Measurements from ENCODE around the gene NRG2.

NRG2 gene

DNA sequence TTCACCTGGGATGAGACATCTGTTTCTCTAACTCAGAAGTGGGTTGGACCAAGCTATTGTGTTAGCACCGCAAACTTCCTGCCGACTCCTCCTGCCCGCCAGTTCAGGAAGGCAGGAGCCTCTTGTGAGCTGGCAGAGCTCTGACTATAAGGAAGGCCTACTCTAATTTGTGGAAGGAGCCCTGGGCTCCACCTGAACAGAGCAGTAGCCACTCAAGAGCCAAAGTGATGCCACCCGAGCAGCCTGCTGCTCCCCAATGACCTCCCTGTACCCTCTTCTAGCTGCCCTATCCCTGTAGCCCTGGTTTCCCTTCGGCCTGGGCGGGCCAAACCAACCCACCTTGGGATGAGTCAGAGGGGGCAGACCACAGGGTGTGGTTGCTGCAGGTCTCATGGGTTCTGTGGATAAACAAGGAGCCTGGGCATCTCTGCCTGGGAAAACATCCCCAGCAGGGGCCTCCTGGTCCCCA, 165.9 kb downstream of the NRG2 start:
- H3K9me3 ChIP-seq (ENCODE audit: control insufficient read depth, low read length), result no peaks in the 10 kb centered on the region
- no peaks in the 10 kb centered on the region for H3K36me3 ChIP-seq (ENCODE audit: control insufficient read depth, insufficient read depth, low read length)
- H3K4me1 ChIP-seq (ENCODE audit: control insufficient read depth, insufficient read depth, low read length), result no peaks in the 10 kb centered on the region
- H3K27me3 ChIP-seq (ENCODE audit: control insufficient read depth, insufficient read depth, low read length), result peaks cover 4% of the 10 kb centered on the region
- H3K9ac ChIP-seq (ENCODE audit: low read length), result no peak overlapping the region
- no peak overlapping the region for H3K4me3 ChIP-seq (ENCODE audit: low read length)

DNA sequence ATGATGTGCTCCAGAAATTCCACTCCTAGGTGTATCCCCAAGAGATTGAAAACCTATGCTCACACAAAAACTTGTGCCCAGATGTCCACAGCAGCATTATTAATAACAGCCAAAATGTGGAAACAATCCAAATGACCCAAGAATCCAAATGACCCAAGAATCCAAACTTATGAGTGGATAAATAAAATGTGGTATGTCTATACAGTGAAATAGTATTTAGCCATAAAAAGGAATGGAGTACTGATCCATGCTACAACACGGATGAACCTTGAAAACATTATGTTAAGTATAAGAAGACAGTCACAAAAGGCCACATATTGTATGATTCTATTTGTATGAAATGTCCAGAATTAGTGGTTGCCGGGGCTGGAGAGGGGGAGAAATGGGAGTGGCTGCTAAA, 167.1 kb downstream of the NRG2 start:
- no peaks in the 10 kb centered on the region for H3K9me3 ChIP-seq (ENCODE audit: control insufficient read depth, low read length)
- no peak overlapping the region for H3K9ac ChIP-seq (ENCODE audit: low read length)
- H3K4me1 ChIP-seq (ENCODE audit: control insufficient read depth, insufficient read depth, low read length), result no peaks in the 10 kb centered on the region
- no peak overlapping the region for H3K4me3 ChIP-seq (ENCODE audit: low read length)
- H3K27me3 ChIP-seq (ENCODE audit: control insufficient read depth, insufficient read depth, low read length), result peaks cover 4% of the 10 kb centered on the region
- H3K36me3 ChIP-seq (ENCODE audit: control insufficient read depth, insufficient read depth, low read length), result no peaks in the 10 kb centered on the region

DNA sequence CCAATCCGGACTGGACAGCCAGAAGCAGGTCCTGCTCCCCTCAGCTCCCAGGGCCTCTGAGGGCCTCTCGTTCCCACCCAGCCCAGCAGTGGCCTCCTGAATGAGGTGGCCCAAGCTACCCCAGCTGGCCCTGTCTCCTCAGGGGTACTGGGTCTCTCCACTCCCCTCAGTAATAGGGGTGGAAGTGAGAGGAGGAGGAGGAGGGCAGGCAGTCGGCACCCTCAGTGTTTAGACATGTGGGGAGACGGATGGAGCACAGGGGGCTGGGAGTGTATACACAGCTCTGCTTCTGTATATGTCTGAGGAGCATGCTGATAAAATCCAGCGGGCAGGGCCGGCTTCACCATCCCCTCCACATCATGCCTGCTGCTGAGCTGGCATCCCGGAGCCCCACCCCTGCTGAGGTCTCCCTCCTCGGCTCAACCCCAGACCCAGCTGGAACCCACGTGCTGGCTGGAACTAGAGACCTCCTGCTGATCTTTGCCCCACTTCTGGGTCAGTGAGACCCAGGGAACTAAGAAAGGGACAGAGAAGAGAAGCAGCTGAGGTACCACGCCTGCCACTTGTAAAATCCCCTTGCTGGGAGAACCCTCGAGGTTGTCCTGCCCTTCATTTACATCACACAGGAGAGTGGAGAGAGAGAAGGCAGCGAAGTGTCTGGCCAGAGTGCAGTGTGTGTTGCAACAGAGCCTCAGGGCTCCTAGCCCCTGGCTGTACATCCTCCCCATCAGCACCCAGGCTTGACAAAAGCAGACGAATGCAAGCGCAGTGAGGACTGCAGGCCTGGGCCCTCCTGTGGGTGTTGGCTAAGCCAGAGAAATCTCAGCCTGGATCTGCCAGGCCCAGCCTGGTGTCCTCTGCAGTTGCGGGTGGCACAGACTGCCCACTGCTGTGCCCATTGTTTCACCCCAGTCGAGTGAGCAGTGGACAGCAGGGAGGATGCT, 170.0 kb downstream of the NRG2 start:
- Histone ChIP-seq H3K4me3 (ENCODE audit: low read length) (no peak overlapping the region), H3K9me3 (ENCODE audit: control insufficient read depth, low read length) (no peaks in the 10 kb centered on the region), H3K27me3 (ENCODE audit: control insufficient read depth, insufficient read depth, low read length) (peaks cover 4% of the 10 kb centered on the region), H3K36me3 (ENCODE audit: control insufficient read depth, insufficient read depth, low read length) (no peaks in the 10 kb centered on the region), H3K4me1 (ENCODE audit: control insufficient read depth, insufficient read depth, low read length) (peaks cover 11% of the 10 kb centered on the region), H3K9ac (ENCODE audit: low read length) (no peak overlapping the region)

DNA sequence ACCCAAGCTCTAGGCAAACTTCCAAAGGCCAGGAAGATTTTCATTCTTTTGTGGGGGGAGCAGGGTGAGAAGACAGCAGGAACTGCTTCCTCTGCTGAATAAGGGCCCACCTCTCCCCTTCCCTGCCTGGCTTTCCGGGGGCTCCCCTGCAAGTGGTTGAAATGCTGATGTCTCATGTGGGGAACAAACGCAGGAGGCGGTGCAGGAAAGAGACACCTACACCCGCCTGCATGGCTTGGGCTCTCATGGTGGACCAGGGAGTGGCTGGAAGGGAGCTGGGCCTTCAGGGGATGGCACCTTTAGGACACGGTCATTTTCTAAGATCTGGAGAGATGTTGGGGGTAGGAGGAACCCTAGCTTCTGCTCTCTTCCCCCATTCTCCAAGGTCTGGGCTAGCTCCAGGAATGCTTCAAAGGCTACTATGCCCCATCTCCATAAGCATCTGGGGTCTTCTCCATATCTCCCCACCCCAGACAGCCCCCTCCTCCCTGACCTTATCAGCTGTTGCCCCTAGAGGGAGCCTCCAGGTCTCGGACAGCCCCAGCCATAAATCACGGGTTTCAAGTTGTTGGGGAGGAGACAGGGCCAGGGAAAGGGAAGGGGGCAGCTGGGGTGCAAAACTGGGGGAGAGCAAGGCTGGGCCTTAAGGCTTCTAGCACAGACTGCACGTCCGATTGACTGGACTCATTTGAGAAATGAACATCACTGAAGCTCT, 170.9 kb downstream of the NRG2 start:
- H3K36me3 ChIP-seq (ENCODE audit: control insufficient read depth, insufficient read depth, low read length), result no peaks in the 10 kb centered on the region
- no peak overlapping the region for H3K4me3 ChIP-seq (ENCODE audit: low read length)
- peaks cover 11% of the 10 kb centered on the region for H3K4me1 ChIP-seq (ENCODE audit: control insufficient read depth, insufficient read depth, low read length)
- H3K9me3 ChIP-seq (ENCODE audit: control insufficient read depth, low read length), result no peaks in the 10 kb centered on the region
- H3K9ac ChIP-seq (ENCODE audit: low read length), result no peak overlapping the region
- peaks cover 4% of the 10 kb centered on the region for H3K27me3 ChIP-seq (ENCODE audit: control insufficient read depth, insufficient read depth, low read length)

DNA sequence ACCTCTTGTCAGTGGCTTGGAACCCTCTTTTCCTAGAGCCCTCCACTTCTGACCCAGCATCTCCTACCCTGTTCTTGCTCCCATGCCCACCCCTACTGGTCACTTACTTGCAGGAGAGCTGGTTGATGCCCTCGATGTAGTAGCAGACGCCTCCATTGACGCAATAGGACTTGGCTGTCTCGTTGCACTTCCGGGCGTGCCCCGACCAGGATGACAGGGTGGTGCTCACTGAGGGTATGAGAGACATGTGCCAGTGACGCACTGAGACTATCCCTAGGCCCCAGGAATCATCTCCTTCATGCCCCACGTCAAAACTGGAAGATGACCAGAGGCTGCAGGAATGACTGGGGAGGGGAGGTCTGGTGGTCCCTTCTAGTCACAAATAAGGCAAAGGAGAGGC, 171.5 kb downstream of the NRG2 start:
- Histone ChIP-seq H3K27me3 (ENCODE audit: control insufficient read depth, insufficient read depth, low read length) (peaks cover 4% of the 10 kb centered on the region), H3K36me3 (ENCODE audit: control insufficient read depth, insufficient read depth, low read length) (no peaks in the 10 kb centered on the region), H3K9me3 (ENCODE audit: control insufficient read depth, low read length) (no peaks in the 10 kb centered on the region), H3K4me1 (ENCODE audit: control insufficient read depth, insufficient read depth, low read length) (peaks cover 11% of the 10 kb centered on the region), H3K4me3 (ENCODE audit: low read length) (no peak overlapping the region), H3K9ac (ENCODE audit: low read length) (no peak overlapping the region)

DNA sequence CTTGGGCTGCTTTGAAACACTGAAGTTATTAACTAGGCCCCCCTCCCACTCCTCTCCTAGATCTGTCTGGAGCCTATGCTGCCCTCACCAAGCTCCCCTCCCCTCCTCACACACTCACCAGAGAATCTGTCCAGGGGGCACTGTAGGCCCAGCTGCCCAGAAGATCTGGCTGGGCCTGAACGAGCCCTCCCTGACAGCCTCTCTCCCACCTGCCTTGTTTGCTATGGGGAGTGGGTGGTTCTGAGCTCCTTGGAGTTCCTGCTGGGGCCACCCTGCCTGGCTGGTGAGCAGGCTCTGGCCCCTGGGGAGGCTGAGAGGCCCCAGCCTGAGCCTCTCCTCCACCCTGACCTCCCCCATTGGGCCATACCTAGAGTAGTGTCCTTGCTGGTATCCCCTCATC, 172.4 kb downstream of the NRG2 start:
- no peaks in the 10 kb centered on the region for H3K36me3 ChIP-seq (ENCODE audit: control insufficient read depth, insufficient read depth, low read length)
- H3K9me3 ChIP-seq (ENCODE audit: control insufficient read depth, low read length), result no peaks in the 10 kb centered on the region
- no peak overlapping the region for H3K9ac ChIP-seq (ENCODE audit: low read length)
- H3K4me1 ChIP-seq (ENCODE audit: control insufficient read depth, insufficient read depth, low read length), result peaks cover 11% of the 10 kb centered on the region
- peaks cover 4% of the 10 kb centered on the region for H3K27me3 ChIP-seq (ENCODE audit: control insufficient read depth, insufficient read depth, low read length)
- no peak overlapping the region for H3K4me3 ChIP-seq (ENCODE audit: low read length)

DNA sequence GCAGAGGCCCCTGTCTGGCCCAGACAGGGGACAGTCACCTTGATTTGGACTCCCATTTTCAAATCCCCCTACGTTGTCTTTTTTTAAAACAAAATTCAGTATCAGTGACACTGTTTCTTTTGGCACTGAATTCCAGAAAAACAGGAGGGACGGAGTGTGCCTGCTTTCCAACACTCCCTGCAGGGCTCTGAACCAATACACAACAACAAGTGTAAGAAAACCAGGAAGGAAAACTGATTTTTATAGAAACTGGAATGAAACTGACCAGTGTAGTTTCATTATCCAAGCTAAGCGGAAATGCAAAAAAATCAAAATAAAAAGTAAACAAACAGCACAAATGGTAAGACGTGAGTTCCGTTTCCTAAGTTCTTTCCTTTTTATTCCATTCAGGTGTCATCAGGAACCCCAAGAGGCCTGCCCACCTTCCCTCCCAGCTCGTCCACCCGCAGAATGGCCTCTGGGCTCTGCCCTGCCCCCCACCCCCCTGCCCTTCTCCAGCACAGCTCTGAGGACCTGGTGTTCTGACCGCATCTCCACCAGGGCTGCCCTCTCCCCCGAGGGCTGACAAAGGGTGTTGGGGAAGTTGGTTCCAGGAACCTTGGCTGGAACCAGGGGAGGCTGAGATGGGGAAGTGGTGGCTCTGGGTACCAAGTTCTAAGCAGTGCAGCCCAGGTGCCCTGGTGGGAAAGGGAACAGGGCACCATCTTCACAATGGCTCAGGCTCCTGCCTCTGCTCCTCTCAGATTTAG, 173.9 kb downstream of the NRG2 start:
- H3K4me3 ChIP-seq (ENCODE audit: low read length), result no peak overlapping the region
- peaks cover 4% of the 10 kb centered on the region for H3K27me3 ChIP-seq (ENCODE audit: control insufficient read depth, insufficient read depth, low read length)
- no peaks in the 10 kb centered on the region for H3K9me3 ChIP-seq (ENCODE audit: control insufficient read depth, low read length)
- peaks cover 11% of the 10 kb centered on the region for H3K4me1 ChIP-seq (ENCODE audit: control insufficient read depth, insufficient read depth, low read length)
- no peaks in the 10 kb centered on the region for H3K36me3 ChIP-seq (ENCODE audit: control insufficient read depth, insufficient read depth, low read length)
- H3K9ac ChIP-seq (ENCODE audit: low read length), result no peak overlapping the region

DNA sequence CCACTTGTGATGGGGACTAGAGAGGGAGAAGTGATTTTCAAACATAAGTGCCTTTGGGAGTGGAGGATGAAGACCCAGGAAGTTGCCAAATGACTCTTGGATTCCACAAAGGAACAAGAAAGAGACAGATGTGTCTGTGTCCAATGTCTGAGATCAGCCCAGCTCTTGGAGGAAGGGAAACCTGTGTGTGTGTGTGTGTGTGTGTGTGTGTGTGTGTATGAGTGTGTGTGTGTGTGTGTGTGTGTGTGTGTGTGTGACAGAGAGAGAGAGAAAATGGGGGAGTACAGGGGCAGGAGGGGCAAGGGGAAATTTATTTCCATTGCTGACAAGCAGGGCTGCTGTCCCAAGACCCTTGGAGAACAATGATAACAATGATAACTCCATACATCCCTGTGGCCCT, 175.5 kb downstream of the NRG2 start:
- H3K4me1 ChIP-seq (ENCODE audit: control insufficient read depth, insufficient read depth, low read length), result peaks cover 11% of the 10 kb centered on the region
- H3K9me3 ChIP-seq (ENCODE audit: control insufficient read depth, low read length), result no peaks in the 10 kb centered on the region
- no peak overlapping the region for H3K9ac ChIP-seq (ENCODE audit: low read length)
- peaks cover 5% of the 10 kb centered on the region for H3K27me3 ChIP-seq (ENCODE audit: control insufficient read depth, insufficient read depth, low read length)
- H3K36me3 ChIP-seq (ENCODE audit: control insufficient read depth, insufficient read depth, low read length), result no peaks in the 10 kb centered on the region
- no peak overlapping the region for H3K4me3 ChIP-seq (ENCODE audit: low read length)

DNA sequence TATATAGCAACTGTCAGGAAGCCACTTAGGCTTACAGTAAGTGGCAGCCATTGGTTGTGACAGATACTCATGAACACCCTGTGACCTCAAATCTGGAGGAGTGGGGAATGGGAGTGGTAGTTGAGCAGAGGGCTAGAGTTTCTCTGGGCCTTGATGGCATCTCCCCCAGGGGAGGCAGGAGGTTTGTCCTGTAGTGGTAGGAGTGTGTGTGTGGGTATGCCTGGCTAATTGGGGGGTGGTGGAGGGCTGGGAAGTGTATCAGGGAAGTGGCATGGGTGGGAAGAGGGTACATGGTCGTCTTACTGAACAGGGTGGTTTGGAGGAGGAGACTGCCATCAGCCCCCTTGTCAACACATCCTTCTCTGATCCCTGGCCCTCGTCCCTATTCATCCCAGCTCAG, 176.0 kb downstream of the NRG2 start:
- Histone ChIP-seq H3K36me3 (ENCODE audit: control insufficient read depth, insufficient read depth, low read length) (no peaks in the 10 kb centered on the region), H3K9me3 (ENCODE audit: control insufficient read depth, low read length) (no peaks in the 10 kb centered on the region), H3K9ac (ENCODE audit: low read length) (no peak overlapping the region), H3K27me3 (ENCODE audit: control insufficient read depth, insufficient read depth, low read length) (peaks cover 5% of the 10 kb centered on the region), H3K4me3 (ENCODE audit: low read length) (no peak overlapping the region), H3K4me1 (ENCODE audit: control insufficient read depth, insufficient read depth, low read length) (peaks cover 11% of the 10 kb centered on the region)

DNA sequence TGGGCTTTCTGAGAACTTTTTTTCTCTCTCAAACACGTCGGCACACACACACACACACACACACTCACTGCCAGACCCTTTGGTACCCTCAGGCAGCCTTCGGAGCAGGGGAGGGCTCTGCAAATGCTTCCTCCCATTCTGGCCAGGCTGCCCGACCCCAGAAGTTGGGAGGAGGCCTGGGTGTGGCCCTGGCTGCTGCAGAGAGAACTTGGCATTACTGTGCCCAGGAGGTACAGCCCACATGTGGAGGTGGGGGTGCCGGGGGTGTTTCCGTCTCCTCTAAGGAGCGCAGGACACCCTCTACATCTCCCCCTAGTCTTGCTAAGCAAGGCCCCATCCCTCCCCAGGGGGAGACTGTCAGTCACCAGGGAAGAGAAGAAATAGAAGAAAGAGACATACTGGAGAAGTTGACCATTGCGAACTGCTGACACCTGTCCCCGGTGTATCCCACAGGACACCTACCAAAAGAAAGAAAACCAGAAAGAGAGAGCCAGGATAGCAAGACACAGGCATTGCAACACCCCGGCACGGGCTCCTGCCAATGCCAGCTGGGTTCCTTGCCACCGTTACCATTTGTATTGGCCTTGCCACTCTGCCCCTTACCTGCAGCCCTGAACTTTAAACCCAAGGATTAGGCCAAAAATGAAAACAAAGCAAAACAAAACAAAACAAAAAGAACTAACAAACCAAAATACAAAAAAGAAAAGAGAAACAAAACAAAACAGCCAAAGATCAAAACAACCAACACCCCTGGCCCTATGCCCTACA, 178.2 kb downstream of the NRG2 start:
- Histone ChIP-seq H3K4me3 (ENCODE audit: low read length) (no peak overlapping the region), H3K9ac (ENCODE audit: low read length) (no peak overlapping the region), H3K9me3 (ENCODE audit: control insufficient read depth, low read length) (no peaks in the 10 kb centered on the region), H3K4me1 (ENCODE audit: control insufficient read depth, insufficient read depth, low read length) (peaks cover 11% of the 10 kb centered on the region), H3K36me3 (ENCODE audit: control insufficient read depth, insufficient read depth, low read length) (no peaks in the 10 kb centered on the region), H3K27me3 (ENCODE audit: control insufficient read depth, insufficient read depth, low read length) (peaks cover 5% of the 10 kb centered on the region)

DNA sequence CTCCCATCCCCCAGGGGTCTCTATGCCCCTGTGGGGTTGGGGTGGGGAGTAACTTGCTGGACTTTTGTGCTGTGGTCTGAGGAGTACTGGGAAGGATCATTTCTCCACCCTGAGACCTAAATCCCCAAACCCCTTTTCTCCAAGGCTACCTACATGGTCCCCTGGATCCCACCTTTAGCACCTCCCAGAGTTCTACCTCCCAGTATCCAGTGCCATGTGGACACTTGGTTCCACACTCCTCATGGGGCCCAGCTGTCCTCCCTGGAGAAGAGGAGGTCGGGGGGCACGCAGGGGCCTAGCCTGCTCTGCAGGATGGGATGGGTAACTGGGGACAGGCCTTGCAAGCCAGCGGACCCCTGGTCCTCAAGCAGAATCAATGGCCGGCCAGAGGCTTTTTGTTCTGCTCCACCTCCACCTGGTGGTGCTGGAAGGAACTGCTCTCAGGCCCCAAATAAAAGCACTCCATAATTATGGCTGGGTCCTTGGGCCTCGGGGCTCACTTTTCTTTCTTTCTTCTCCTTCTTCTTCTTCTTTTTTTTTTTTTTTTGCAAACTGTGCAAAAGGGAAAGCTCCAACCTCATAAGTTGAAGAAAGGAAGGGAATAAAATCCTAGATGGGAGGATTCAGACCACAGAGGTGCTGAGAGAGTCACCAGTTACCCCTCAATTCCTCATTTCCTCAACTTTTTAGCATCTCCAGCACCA, 179.1 kb downstream of the NRG2 start:
- Histone ChIP-seq H3K36me3 (ENCODE audit: control insufficient read depth, insufficient read depth, low read length) (no peaks in the 10 kb centered on the region), H3K27me3 (ENCODE audit: control insufficient read depth, insufficient read depth, low read length) (peaks cover 5% of the 10 kb centered on the region), H3K4me3 (ENCODE audit: low read length) (no peak overlapping the region), H3K4me1 (ENCODE audit: control insufficient read depth, insufficient read depth, low read length) (peaks cover 3% of the 10 kb centered on the region), H3K9ac (ENCODE audit: low read length) (no peak overlapping the region), H3K9me3 (ENCODE audit: control insufficient read depth, low read length) (no peaks in the 10 kb centered on the region)

Data from mucosa of stomach (tissue), 1 donor.